H1 (cell line): Measurements from ENCODE around the gene UBE4B. TPM values are rescaled to one million over a fixed set of nuclear protein-coding genes. Genes with fewer than 3 reads are reported as not detected.

Source experiments
- CTCF ChIA-PET: fragments of 300-600 bp; sonication (Branson Sonifier 250); formaldehyde crosslinking; loops from one replicate; lab custom pipeline; 2021; ENCODE audit not compliant: partially characterized antibody; lab: Charles Lee
- POLR2A ChIA-PET: fragments of 300-600 bp; sonication (Branson Sonifier 250); formaldehyde crosslinking; loops from one replicate; lab custom pipeline; 2021; ENCODE audit warnings: inconsistent platforms; ENCODE audit not compliant: partially characterized antibody; lab: Charles Lee
- DNase-seq, 2 experiments: peaks; one replicate each; pipeline versions ENCODE4 v3.0.0 to v3.0.0-alpha.2; 2010 to 2022; ENCODE audit warnings: low spot score in 2 of 2, low read depth in 1 of 2, mixed read lengths in 1 of 2
- FAIRE-seq: peaks from 2 replicates; lab custom pipeline; 2011; peaks lifted over from hg19 to GRCh38; lab: Jason Lieb, UNC
- H2AFZ ChIP-seq: 2 replicates; pipeline ENCODE4 v1.8.1; 2012; ENCODE audit warnings: low read length, inconsistent platforms
- H2AK5ac ChIP-seq: 2 replicates; pipeline ENCODE4 v1.6.1; 2013; ENCODE audit warnings: low read depth, low read length
- H2BK120ac ChIP-seq: replicated peaks from 2 replicates; pipeline ENCODE3; 2013; ENCODE audit warnings: low read depth, low read length, inconsistent platforms
- H2BK12ac ChIP-seq: 2 replicates; pipeline ENCODE4 v1.6.1; 2013; ENCODE audit warnings: low read depth, low read length
- H2BK15ac ChIP-seq: 2 replicates; pipeline ENCODE4 v1.6.1; 2013; ENCODE audit warnings: low read length
- H2BK20ac ChIP-seq: 2 replicates; pipeline ENCODE4 v1.6.1; 2013; ENCODE audit warnings: low read length
- H2BK5ac ChIP-seq: 2 replicates; pipeline ENCODE4 v1.6.1; 2013; ENCODE audit warnings: low read depth, low read length
- H3K14ac ChIP-seq: 2 replicates; pipeline ENCODE4 v1.6.1; 2013; ENCODE audit warnings: inconsistent platforms; ENCODE audit not compliant: insufficient read length
- H3K18ac ChIP-seq: 2 replicates; pipeline ENCODE4 v1.6.1; 2013; ENCODE audit warnings: low read length; ENCODE audit errors: extremely low read depth
- H3K23ac ChIP-seq: 2 replicates; pipeline ENCODE4 v1.6.1; 2013; ENCODE audit warnings: inconsistent platforms; ENCODE audit not compliant: insufficient read length
- H3K23me2 ChIP-seq: 2 replicates; pipeline ENCODE4 v1.6.1; 2013; ENCODE audit warnings: low read depth, low read length
- H3K27ac ChIP-seq: 2 replicates; pipeline ENCODE4 v1.6.1; 2011; ENCODE audit warnings: low read depth, low read length, inconsistent platforms
- H3K27me3 ChIP-seq, 4 experiments: replicated peaks in 1 of 4; 1 replicate in 1 of 4; 2 replicates in 3 of 4; pipeline versions ENCODE4 v1.6.1 to v1.8.1; 2011 to 2013; ENCODE audit warnings: low read length in 3 of 4, mild to moderate bottlenecking in 3 of 4, inconsistent platforms in 2 of 4, mixed read lengths in 2 of 4, moderate library complexity in 1 of 4; ENCODE audit not compliant: control insufficient read depth in 3 of 4, insufficient read depth in 3 of 4; ENCODE audit errors: extremely low read depth in 1 of 4
- H3K36me3 ChIP-seq, 4 experiments: 2 replicates each; pipeline versions ENCODE4 v1.6.1 to v1.8.1; 2011 to 2013; ENCODE audit warnings: mild to moderate bottlenecking in 4 of 4, low read length in 3 of 4, moderate library complexity in 2 of 4, control low read depth in 1 of 4, inconsistent platforms in 1 of 4; ENCODE audit not compliant: insufficient read depth in 4 of 4, control insufficient read depth in 2 of 4
- H3K4ac ChIP-seq: replicated peaks from 2 replicates; pipeline ENCODE3; 2013; ENCODE audit warnings: low read length, low read depth, mixed read lengths, inconsistent platforms; ENCODE audit not compliant: insufficient read length
- H3K4me1 ChIP-seq, 4 experiments: replicated peaks in 1 of 4; 1 replicate in 1 of 4; 2 replicates in 3 of 4; pipeline versions ENCODE4 v1.6.1 to v1.8.1; 2011 to 2013; ENCODE audit warnings: low read length in 3 of 4, inconsistent platforms in 2 of 4, mixed read lengths in 1 of 4; ENCODE audit not compliant: insufficient read depth in 4 of 4, control insufficient read depth in 3 of 4
- H3K4me2 ChIP-seq, 2 experiments: 2 replicates each; pipeline versions ENCODE4 v1.6.1 to v1.8.1; 2011 to 2013; ENCODE audit warnings: low read depth in 2 of 2, low read length in 2 of 2, control low read depth in 1 of 2, inconsistent platforms in 1 of 2, mild to moderate bottlenecking in 1 of 2; ENCODE audit not compliant: insufficient read depth in 1 of 2
- H3K4me3 ChIP-seq, 4 experiments: fragments of 200-600, 300-600 bp in 1 of 4; sonication (generic), shearing (Covaris generic), sonication (Bioruptor Twin) in 1 of 4; 2 replicates each; pipeline versions ENCODE4 v1.5.1 to v1.8.1; 2011 to 2016; ENCODE audit warnings: low read length in 4 of 4, low read depth in 3 of 4, control low read depth in 2 of 4, inconsistent platforms in 2 of 4, mild to moderate bottlenecking in 2 of 4, mixed read lengths in 1 of 4, moderate library complexity in 1 of 4; ENCODE audit not compliant: insufficient read depth in 2 of 4; ENCODE audit errors: extremely low read depth in 1 of 4
- H3K56ac ChIP-seq: replicated peaks from 2 replicates; pipeline ENCODE3; 2013; ENCODE audit warnings: low read depth, mild to moderate bottlenecking, mixed read lengths, low read length, inconsistent platforms; ENCODE audit not compliant: insufficient read length
- H3K79me1 ChIP-seq: 2 replicates; pipeline ENCODE4 v1.6.1; 2013; ENCODE audit warnings: low read depth, low read length, control low read depth
- H3K79me2 ChIP-seq, 2 experiments: 2 replicates each; pipeline versions ENCODE4 v1.6.1 to v1.8.1; 2012 to 2013; ENCODE audit warnings: low read length in 2 of 2, mild to moderate bottlenecking in 2 of 2, inconsistent platforms in 1 of 2; ENCODE audit not compliant: insufficient read depth in 2 of 2, control insufficient read depth in 1 of 2
- H3K9ac ChIP-seq, 4 experiments: replicated peaks in 1 of 4; 1 replicate in 1 of 4; 2 replicates in 3 of 4; pipeline versions ENCODE4 v1.6.1 to v1.8.1; 2011 to 2013; ENCODE audit warnings: low read depth in 3 of 4, low read length in 3 of 4, control low read depth in 2 of 4, mild to moderate bottlenecking in 2 of 4, moderate library complexity in 2 of 4, inconsistent platforms in 1 of 4; ENCODE audit errors: extremely low read depth in 1 of 4
- H3K9me3 ChIP-seq, 2 experiments: 2 replicates each; pipeline versions ENCODE4 v1.6.1 to v1.8.1; 2012 to 2013; ENCODE audit warnings: mild to moderate bottlenecking in 2 of 2, moderate library complexity in 2 of 2, control low read depth in 1 of 2, inconsistent platforms in 1 of 2, low read depth in 1 of 2, low read length in 1 of 2, mixed read lengths in 1 of 2; ENCODE audit not compliant: insufficient read depth in 2 of 2
- H4K20me1 ChIP-seq, 2 experiments: replicated peaks in 1 of 2; 2 replicates each; pipeline versions ENCODE3 to v1.8.1; 2011 to 2013; ENCODE audit warnings: inconsistent platforms in 2 of 2, low read length in 2 of 2, mild to moderate bottlenecking in 1 of 2; ENCODE audit not compliant: insufficient read depth in 2 of 2, control insufficient read depth in 1 of 2
- H4K5ac ChIP-seq: 2 replicates; pipeline ENCODE4 v1.6.1; 2013; ENCODE audit warnings: low read length, low read depth, mixed read lengths, inconsistent platforms; ENCODE audit not compliant: insufficient read length
- H4K8ac ChIP-seq: 2 replicates; pipeline ENCODE4 v1.8.0; 2013; ENCODE audit warnings: mild to moderate bottlenecking, moderate library complexity, low read length, inconsistent platforms; ENCODE audit not compliant: insufficient read depth; ENCODE audit errors: extremely low read depth
- H4K91ac ChIP-seq: replicated peaks from 2 replicates; pipeline ENCODE3; 2013; ENCODE audit warnings: low read length, mixed read lengths, inconsistent platforms; ENCODE audit not compliant: insufficient read length
- BRCA1 ChIP-seq: IDR thresholded peaks from 2 replicates; pipeline ENCODE4 v1.6.1; 2012; ENCODE audit warnings: low read depth, low read length, improper control_type of control experiment
- CBX8 ChIP-seq: fragments of 300-800, 300-1000 bp; sonication (generic); IDR thresholded peaks from 2 replicates; pipeline ENCODE4 v1.7.1; 2016; ENCODE audit warnings: low read depth, low read length, borderline replicate concordance
- GTF2F1 ChIP-seq: IDR thresholded peaks from 2 replicates; pipeline ENCODE4 v1.6.1; 2012; ENCODE audit warnings: low read depth, low read length, improper control_type of control experiment, borderline replicate concordance
- JUND ChIP-seq: IDR thresholded peaks from 2 replicates; pipeline ENCODE4 v1.6.1; 2011; ENCODE audit warnings: mild to moderate bottlenecking, improper control_type of control experiment, low read length
- PHF8 ChIP-seq: fragments of 200-600 bp; sonication (generic); conservative IDR thresholded peaks from 2 replicates; pipeline ENCODE4 v1.7.1; 2012; ENCODE audit warnings: low read depth, mild to moderate bottlenecking, inconsistent platforms, low read length, moderate library complexity
- RAD21 ChIP-seq, 2 experiments: IDR thresholded peaks in 1 of 2; conservative IDR thresholded peaks in 1 of 2; 2 replicates each; pipeline ENCODE4 v1.6.1; 2011; ENCODE audit warnings: low read depth in 2 of 2, low read length in 2 of 2, improper control_type of control experiment in 1 of 2, inconsistent platforms in 1 of 2, mild to moderate bottlenecking in 1 of 2, moderate library complexity in 1 of 2
- SAP30 ChIP-seq: fragments of 300-600 bp; sonication (generic); IDR thresholded peaks from 2 replicates; pipeline ENCODE4 v1.7.1; 2012; ENCODE audit warnings: low read length, moderate library complexity, mild to moderate bottlenecking, inconsistent platforms; ENCODE audit not compliant: insufficient read depth, insufficient replicate concordance
- SRF ChIP-seq: IDR thresholded peaks from 2 replicates; pipeline ENCODE4 v1.6.1; 2011; ENCODE audit warnings: mild to moderate bottlenecking, low read depth, low read length, moderate library complexity
- TAF1 ChIP-seq: IDR thresholded peaks from 2 replicates; pipeline ENCODE4 v1.6.1; 2011; ENCODE audit warnings: mild to moderate bottlenecking, low read depth, low read length
- TCF12 ChIP-seq: IDR thresholded peaks from 2 replicates; pipeline ENCODE4 v1.6.1; 2011; ENCODE audit warnings: low read depth, mild to moderate bottlenecking, low read length
- WGBS, 2 experiments: shearing (Covaris generic) in 1 of 2; methylation state at CpG; one replicate each; pipeline versions ENCODE4 v1.1.6 to v1.1.7; 2013 to 2015; ENCODE audit warnings: low lambda C conversion rate in 2 of 2, mixed read lengths in 2 of 2, inconsistent platforms in 1 of 2, low coverage in 1 of 2, missing lambda C conversion rate in 1 of 2; ENCODE audit not compliant: insufficient replicate concordance in 2 of 2, insufficient coverage in 1 of 2, insufficient read length in 1 of 2; ENCODE audit errors: extremely low coverage in 1 of 2, missing lambda C conversion rate in 1 of 2; 5-methylcytosine and 5-hydroxymethylcytosine counted together
- polyA plus RNA-seq, 7 experiments: library from polyadenylated mRNA; depleted of rRNA in 3 of 7; stranded (reverse) in 5 of 7; unstranded in 2 of 7; fragments of >200 nt in 5 of 7; fragments of 200-250 nt in 2 of 7; gene quantifications; 1 replicate in 5 of 7; 2 replicates in 1 of 7; 4 replicates in 1 of 7; pipeline versions ENCODE4 v1.2.1 to v1.2.3, GENCODE V29; 2011 to 2013; ENCODE audit warnings: missing spikeins in 2 of 7, mixed read lengths in 2 of 7
- total RNA-seq: library from RNA; stranded (reverse); fragmentation: NEBNext Ultra II Directional; extraction: Animal tissue kit (Norgen Biotek cat#: 25700); gene quantifications from 2 replicates; pipeline ENCODE4 v1.2.1, GENCODE V29; 2021
- TF ChIP-seq, protein P1 (sequence below), 3 experiments: IDR thresholded peaks; 1 replicate in 2 of 3; 2 replicates in 1 of 3; pipeline versions ENCODE4 v1.5.1 to v1.6.1; 2011; ENCODE audit warnings: low read length in 3 of 3, mild to moderate bottlenecking in 3 of 3, inconsistent platforms in 2 of 3, low read depth in 1 of 3, moderate library complexity in 1 of 3; ENCODE audit not compliant: insufficient read depth in 1 of 3; ENCODE audit errors: control extremely low read depth in 1 of 3

UBE4B gene
- total and polyA plus RNA-seq, 2 of the 8 experiments (the other 6 are each of a cell fraction or from before 2014, with no cell fraction given) = 24.5 to 90.1 TPM

DNA sequence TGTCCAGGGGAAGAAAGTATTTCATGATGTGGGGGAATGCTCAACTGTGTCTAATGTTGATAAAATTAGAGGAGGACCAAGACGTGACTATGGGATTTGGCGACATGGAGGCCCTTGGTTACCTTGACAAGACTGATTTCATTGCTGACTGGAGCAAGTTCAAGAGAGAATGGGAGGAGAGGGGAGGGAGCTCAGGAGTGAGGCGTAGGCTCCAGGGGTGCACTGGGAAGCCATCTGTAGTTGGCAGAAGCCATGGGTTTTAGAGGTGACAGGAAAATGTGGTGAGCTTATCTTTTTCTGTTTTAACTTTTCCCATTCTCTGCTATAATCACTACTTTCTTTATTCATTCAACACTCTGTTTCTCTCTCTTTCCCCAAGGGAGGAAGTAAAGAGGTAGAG is 15.8 kb downstream of the UBE4B start:
- Histone ChIP-seq H4K20me1 (peaks cover 2 to 5% of the 10 kb centered on the region in 2 experiments), H3K79me2 (peaks cover 5 to 91% of the 10 kb centered on the region in 2 experiments), H4K8ac (no peak overlapping the region), H3K4me3 (no peak overlapping the region), H4K5ac (no peak overlapping the region), H3K23ac (no peak overlapping the region), H3K27me3 (no peaks in the 10 kb centered on the region), H4K91ac (no peak overlapping the region), H2AK5ac (no peak overlapping the region), H3K56ac (no peak overlapping the region), H3K14ac (no peak overlapping the region), H2AFZ (no peak overlapping the region), H2BK15ac (no peak overlapping the region), H3K4me1 (peaks cover 2 to 10% (median 8%) of the 10 kb centered on the region in 4 experiments; a peak in 3 of 7 replicates), H2BK20ac (no peak overlapping the region), H2BK12ac (no peak overlapping the region), H3K9ac (no peak overlapping the region), H3K4ac (no peak overlapping the region), H3K9me3 (no peaks in the 10 kb centered on the region), H2BK120ac (no peak overlapping the region), H2BK5ac (no peak overlapping the region), H3K4me2 (no peak overlapping the region), H3K79me1 (peaks cover 20% of the 10 kb centered on the region), H3K18ac (no peak overlapping the region), H3K27ac (no peak overlapping the region), H3K36me3 (no peaks in the 10 kb centered on the region; a peak in 2 of 8 replicates), H3K23me2 (no peaks in the 10 kb centered on the region)
- WGBS, 2 experiments = 89% methylated on average over 3 of the region's 3 CpGs; no CpG with 5 or more reads in 1 of the 2 experiments
- POLR2A ChIA-PET = no interaction called here
- FAIRE-seq (no peak), DNase-seq (no peak)
- CTCF ChIA-PET = interaction anchor here (0.9 to 4.0 kb wide), 4 partner anchors 9 to 15 kb away, joined by 3 to 16 read pairs (median 4); partner anchors contain the start of gene UBE4B
- TF ChIP-seq RAD21 (IDR thresholded peaks at IDR 0.05 in 1 of 2, conservative IDR thresholded peaks at IDR 0.05 in 1 of 2; ENCODE audit: low read depth in 2 of 2, low read length in 2 of 2) (no peak), SAP30 (no peak), TAF1 (no peak), TCF12 (no peak), SRF (no peak), JUND (no peak), BRCA1 (no peak), CBX8 (no peak), GTF2F1 (no peak), PHF8 (no peak)
- TF ChIP-seq, protein P1, sequence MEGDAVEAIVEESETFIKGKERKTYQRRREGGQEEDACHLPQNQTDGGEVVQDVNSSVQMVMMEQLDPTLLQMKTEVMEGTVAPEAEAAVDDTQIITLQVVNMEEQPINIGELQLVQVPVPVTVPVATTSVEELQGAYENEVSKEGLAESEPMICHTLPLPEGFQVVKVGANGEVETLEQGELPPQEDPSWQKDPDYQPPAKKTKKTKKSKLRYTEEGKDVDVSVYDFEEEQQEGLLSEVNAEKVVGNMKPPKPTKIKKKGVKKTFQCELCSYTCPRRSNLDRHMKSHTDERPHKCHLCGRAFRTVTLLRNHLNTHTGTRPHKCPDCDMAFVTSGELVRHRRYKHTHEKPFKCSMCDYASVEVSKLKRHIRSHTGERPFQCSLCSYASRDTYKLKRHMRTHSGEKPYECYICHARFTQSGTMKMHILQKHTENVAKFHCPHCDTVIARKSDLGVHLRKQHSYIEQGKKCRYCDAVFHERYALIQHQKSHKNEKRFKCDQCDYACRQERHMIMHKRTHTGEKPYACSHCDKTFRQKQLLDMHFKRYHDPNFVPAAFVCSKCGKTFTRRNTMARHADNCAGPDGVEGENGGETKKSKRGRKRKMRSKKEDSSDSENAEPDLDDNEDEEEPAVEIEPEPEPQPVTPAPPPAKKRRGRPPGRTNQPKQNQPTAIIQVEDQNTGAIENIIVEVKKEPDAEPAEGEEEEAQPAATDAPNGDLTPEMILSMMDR (IDR thresholded peaks at IDR 0.05; ENCODE audit: control extremely low read depth in 1 of 3, insufficient read depth in 1 of 3, low read depth in 1 of 3, low read length in 3 of 3) = no peak
